ENCODE data around the gene SDK1.

Gene SDK1

DNA sequence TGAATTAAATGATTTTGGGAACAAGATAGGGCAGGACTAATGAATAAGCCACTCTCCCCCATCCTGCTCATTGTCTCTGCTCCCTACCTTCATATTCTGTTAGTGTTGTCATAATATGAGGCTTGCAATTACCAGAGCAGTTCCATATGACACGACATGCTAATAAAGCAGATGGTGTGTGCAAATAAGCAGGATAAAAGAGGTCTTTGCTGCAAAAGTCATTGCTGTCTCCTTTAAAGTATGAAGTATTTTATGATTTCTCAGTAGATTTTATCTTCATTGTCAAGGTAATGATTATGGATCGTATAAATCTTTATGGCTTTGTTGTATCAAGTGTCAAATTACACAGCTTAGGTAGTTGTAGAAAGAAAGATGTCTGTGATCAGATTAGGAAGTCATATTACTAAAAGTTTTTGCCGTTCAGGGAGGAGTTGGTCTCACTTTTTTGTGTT lies 114.8 kb downstream of the SDK1 start:
- no peak for DNase-seq

DNA sequence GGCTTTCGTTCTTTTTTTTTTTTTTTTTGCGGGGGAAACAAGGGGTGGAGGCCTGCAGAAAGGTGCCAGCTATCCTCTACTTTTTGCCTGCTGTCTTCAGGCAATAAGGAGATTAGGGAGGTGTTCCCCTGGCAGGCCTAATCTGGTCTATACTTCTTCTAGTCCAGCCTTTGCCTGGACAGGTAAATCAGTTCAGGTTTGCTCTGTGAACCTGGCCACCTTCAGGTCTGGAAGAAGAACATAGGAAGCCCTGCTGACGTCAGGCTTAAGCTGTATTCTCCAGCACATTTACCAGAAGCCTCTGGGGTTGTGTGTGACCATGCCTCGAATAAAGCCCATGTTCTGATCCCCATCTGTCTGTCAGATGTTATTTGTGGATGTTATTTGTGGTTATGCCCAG lies 115.4 kb downstream of the SDK1 start:
- no peak for DNase-seq

DNA sequence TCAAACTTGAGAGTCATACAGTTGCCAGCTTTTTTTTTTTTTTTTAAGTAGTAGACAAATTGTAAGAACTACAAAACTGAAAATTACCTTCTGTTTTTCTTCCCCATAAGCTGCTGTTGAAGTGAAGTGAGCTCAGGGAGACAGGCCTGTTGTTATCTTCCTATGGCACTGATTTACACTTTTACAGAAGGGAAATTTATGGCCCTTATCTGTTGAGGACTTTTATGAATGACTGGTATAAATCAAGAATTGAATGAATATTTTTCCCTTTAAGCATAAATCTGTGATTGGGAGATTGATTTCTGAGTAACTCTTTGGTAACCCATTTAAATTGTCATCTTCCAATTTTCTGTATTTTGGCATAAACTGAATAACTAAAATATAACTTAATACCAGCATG lies 124.0 kb downstream of the SDK1 start:
- DNase-seq, result no peak

DNA sequence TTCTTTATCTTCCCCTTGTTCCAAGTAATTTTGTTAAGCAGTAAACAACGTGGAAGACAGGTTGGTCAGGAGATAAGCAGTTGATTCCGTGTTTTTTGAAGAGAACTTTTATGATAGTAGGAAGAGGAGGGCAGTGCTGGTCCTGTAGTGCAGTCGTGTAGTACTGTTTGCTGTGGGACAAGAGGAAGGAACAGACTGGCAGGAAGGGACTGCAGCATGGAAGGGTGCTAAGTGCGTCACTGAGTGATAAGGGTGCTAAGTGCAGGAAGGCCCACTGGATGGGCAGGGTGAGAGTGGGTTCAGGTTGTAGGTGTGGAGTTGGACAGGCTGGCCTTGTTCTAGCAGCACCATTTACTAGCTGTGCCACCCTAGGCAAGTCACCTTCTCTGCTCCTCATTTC lies 125.0 kb downstream of the SDK1 start:
- DNase-seq, result no peak

DNA sequence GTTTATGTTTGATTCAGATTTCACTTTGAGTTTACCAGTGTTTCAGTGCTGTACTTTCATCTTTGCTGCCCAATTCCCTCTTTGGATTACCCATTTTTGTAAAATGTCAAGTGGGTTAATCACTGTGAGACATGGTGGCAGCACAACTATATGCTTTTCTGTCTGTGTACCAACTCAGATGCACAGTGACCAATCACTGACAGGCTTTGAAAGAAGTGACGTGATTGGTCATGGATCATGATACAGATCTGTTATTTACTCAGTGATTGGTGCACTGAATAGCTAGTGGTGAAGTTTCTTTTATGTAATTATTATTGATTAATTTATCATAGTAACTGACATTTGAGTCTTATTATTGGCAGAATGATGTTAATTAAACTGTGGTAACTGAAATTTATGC lies 126.9 kb downstream of the SDK1 start:
- DNase-seq, result no peak

DNA sequence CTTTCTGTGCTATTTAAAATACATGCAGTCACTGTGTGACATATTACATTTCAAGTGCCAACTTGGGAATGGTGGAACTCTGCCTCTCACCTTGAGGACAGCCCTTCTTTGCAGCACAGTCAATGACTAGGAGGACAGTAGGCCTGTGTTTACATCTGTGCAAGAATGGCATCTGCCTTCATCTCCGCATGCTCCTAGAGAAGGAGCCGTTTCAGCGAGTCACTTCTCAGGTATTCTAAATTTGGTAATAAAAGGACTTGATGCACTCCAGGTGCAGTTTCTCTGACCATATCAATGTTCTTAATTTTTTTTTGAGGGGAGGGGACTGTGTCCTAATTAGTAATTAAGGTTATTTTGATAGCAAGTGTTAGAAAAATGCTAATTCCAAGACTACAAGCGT lies 128.9 kb downstream of the SDK1 start:
- DNase-seq, result no peak

DNA sequence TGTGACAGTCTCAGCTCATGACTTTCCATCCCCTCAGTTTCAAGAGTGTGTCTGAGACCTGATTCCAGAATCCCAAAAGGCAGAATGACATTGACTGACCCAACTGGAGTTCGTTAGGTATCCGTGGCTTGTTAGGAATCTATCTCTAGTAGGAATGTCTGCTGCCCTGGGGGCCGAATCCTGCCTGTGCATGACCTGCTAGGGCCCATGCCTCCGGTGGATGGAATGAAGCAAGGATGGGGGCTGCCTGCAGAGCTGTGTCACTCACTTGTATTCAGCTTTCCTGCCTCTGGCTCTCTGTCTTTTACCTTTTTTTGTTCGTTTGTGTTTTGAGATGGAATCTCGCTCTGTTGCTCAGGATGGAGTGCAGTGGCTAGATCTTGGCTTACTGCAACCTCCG lies 129.5 kb downstream of the SDK1 start:
- DNase-seq, result no peak

DNA sequence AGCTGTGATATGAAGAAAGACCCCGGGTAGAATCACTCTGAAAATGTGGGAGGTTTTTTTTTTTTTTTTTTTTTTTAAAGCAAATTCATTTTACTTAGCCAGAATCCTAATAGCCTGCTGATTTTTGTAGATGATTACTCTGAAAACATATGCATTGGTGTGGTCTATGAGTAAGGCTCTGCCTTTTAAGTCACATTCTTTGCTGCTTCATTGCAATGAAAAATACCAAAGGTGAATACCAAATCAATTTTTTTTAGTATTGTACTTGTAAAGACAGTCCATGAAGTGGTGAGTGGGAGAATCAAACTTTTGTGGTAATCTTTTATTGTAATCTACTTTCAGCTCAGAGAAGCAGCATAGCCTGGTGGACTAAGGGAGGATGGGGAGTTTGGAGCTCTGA lies 130.3 kb downstream of the SDK1 start:
- no peak for DNase-seq

DNA sequence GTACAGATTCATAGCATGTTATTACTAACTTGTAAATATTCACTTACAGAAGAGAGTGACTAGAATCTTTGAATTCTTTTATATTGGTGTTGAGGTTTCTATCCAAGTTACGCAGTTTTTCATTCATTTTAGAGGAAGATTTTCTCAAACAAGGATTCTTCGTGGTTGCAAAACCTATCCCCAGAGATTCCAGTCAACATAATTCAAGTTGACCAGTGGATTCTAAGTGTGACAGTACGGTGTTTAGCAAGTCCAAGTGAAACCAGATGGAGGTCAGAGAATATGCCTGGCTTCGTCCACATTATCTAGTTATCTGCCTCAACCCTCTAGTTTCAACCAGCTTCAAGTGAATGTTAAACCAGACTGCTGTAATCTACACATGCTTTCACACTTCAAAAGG lies 131.9 kb downstream of the SDK1 start:
- no peak for DNase-seq

DNA sequence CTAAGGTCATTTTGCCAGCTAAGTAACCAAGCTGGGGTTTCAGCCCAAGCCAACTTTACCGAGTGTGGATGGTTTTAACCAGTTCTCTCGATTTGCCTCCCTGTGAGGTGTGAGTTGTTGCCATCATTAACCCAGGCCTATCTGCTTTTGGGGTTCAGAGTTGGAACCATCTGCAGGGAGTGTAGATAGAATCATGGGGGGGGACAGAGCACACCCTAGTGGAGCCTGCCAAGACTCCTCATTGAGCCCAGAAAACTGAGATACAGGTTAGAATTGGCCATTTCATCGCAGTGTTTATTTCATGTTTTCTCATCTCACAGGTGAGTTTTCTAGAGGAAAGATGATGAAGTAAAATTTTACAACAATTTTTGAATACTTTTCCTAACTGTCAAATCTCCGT lies 133.6 kb downstream of the SDK1 start:
- no peak for DNase-seq

DNA sequence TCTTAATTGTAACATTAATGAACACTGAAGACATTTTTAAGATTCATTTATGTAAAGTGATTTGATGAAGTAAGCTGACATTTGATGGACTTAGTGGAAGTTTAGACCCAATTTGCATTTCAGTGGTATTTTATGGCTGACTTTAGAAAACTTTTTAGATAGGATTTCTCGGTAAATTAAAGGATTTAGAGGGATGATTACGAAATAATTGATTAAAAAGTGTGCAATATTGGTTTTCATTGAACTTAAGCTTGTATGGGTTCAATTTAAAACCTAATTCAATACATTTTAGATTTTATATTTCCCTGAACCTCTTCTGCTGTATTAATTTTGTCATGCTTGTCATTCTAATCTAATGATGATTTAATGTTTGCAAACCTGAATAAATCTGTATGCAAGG lies 135.1 kb downstream of the SDK1 start:
- DNase-seq, result no peak

DNA sequence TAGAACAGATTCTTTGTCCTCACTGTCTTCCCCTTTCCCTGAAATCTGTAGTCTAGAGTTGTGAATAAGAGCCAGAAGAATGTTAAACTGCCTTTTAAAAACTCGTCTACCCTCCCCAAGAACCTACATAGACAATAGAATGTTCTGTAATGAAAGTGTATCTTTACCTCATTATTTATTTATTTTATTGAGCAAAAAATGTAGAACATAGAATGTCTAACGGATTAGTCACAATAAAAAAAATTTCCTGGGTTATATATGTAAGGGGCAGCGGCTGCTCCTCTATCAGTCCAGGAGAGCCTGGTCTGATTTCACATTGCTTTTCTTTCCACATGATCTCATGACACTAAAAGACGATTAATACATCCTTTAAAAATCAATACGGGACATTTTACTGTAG lies 135.7 kb downstream of the SDK1 start:
- DNase-seq, result no peak

DNA sequence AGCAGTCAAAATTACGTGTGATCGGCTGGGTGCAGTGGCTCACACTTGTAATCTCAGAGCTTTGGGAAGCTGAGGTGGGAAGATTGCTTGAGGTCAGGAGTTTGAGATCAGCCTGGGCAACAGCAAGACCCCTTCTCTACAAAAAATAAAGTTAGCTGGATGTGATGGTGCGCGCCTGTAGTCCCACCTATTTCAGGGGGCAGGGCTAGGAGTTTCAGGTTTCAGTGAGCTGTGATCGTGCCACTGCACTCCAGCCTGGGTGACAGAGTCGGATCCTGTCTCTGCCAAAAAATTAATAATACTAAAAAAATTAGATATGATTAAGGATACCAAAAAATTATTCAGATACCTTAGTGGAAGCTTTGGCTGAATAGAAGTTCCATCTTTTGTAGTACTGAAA lies 136.4 kb downstream of the SDK1 start:
- no peak for DNase-seq

DNA sequence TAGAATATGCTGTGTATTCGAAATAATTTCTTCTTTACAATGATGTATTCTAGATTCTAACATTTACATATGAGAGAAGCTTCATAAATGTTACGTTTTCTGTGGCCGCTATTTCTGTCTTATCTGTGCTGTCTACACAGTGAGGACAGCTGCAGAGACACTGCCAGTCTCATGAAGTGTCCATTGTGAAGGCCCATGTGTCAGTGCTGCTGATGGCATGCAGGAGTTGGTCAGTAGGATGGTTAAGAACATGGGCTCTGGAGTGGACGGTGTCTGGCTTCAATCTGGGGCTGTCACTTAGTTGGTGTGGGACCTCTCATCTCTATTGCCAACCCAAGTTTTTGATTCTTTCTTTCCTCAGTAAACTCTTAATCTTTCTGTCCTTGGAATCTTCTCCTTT lies 137.3 kb downstream of the SDK1 start:
- DNase-seq, result no peak

DNA sequence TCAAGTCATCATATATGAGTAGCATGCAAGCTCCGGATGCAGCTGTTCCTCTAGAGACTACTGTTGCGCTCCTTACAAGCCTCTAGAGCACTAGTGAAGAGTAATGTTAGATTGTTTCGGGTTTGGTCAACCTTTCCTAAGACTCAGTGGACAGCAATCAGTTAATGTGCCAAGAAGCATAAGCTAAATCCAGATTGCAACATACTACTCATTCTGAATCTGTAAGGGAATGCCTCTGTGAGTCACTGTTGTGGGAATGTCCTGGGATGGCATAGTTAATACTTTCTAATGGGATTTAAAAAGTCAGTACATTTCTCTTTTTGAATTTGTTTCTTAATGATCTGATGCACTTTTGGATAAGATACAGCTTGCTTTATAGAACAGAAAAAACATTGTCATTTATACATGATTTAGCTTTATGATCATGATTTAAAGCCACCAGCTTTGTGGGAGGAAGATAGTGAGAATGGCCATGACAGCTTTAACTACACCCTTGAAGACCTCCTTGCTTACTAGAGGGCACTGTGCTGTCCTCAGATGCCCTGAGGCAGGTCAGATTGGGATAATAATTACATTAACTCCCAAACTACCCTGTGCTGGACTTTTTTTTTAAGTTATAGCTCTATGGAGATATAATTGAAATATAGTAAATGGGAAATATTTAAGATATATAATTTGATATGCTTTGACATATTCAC lies 138.4 kb downstream of the SDK1 start:
- DNase-seq, result no peak

DNA sequence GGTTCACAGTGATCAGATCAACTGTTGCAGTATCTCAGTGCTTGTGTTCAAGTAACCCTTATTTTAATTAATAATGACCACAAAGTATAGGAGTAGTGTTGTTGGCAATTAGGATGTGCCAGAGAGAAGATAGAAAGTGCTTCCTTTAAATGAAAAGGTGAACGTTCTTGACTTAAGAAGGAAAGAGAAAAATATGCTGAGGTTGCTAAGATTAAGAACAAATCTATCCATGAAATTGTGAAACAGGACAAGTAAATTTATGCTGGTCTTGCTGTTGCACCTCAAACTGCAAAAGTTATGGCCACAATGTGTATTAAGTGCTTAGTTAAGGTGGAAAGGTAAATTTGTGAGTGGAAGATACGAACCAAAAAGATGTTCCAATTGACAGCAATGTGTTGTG lies 139.5 kb downstream of the SDK1 start:
- no peak for DNase-seq

DNA sequence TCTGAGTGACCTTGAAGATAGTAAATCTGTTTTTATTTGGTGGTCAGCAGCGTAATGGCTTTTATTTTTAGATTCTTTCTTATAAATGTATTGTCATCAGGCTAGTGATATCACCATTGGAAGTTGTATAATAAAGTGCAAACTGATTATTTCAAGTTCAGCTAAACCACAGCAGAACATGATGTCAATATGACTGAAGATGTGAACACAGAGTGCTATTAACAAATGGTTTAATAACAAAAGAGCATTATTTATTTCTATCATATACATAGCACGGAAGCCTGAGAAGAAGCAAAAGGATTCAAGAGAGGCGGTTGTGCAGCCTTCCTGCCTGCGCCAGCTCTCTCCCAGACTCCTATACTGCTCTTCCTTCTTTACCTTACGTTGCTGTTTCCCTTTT lies 142.7 kb downstream of the SDK1 start:
- no peak for DNase-seq

DNA sequence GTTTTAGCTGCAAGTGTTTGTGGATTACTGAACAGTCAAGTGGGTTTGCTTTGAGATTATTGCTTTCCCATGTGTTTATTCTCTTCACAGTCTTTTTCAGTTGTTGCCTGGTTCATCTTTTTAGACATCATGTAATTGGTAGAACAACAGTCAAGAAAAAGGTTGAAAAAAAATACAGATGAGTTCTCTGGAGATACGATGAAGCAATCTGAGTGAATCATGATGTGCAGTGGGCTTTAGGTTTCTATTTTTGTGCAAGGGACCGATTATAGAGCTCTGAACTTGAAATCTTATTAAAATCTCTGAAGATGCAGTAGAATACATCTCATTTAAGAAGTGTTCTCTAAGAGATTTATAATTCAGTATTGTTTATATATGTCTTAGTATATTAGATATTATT lies 145.7 kb downstream of the SDK1 start:
- peak; percentile 0 for DNase-seq

DNA sequence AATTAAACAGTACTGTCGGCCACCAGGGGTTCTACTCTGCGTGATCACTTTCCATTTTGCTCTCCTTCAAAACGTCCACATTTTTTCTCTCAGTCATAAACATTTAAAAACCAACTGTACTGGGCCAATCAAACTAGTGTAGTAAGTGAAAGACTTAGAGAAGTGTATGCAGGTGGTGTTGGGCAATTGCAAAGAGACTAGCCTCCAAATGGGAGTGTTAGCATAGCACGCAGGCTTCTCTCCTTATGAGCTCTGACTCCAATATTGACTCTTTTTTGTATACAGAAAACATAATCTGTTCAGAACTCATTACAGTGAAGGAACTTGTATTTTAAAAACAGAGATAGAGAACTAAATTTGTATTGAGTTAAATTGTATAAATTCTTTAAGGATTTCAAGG lies 150.6 kb downstream of the SDK1 start:
- no peak for DNase-seq

DNA sequence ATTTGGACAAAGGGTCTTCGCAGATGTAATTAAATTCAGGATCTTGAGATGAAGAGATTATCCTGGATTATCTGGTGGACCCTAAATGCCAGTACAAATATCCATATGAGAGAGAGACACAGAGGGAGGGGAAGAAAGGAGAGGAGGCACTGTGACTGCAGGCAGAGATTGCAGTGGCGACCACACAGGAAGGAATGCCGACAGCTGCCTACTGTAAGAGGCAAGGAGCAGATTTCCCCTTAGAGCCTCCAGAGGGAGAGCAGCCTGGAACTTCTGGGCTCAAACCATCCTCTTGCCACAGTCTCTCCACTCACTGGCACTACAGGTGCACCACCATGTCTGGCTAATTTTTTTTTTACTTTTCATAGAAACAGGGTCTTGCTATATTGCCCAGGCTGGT lies 152.3 kb downstream of the SDK1 start:
- DNase-seq, result no peak

DNA sequence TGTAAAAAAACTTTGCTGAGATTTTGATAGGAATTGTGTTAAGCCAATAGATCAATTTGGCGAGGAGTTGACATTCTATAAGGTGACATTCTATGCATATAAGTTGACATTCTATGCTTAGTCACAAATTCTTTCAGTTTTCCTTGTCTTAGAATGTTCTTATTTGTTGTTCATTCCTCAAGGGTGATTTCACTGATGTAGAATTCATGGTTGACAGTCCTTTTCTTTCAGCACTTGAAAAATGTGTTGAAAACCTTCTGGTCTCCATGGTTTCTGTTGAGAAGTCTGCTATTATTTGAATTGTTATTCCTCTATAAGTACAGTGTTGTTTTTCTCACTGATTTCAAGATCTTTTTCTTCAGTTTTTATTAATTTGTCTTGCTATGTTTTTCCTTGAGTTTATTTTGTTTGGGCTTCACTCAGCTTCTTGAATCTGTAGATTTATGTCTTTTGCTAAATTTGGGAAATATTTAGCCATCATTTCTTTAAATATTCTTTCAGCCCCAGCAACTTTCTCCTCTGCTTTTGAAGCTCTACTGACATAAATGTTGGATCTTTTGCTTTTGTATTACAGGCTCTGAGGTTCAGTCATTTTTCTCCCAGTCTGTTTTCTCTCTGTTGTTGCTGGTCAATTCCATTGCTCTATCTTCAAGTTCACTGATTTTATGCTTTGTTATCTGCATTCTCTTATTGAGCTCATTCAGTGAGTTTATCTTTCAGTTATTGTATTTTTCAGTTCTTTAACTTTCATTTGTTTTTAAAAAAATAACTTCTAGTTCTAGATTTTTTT lies 154.9 kb downstream of the SDK1 start:
- no peak for DNase-seq

DNA sequence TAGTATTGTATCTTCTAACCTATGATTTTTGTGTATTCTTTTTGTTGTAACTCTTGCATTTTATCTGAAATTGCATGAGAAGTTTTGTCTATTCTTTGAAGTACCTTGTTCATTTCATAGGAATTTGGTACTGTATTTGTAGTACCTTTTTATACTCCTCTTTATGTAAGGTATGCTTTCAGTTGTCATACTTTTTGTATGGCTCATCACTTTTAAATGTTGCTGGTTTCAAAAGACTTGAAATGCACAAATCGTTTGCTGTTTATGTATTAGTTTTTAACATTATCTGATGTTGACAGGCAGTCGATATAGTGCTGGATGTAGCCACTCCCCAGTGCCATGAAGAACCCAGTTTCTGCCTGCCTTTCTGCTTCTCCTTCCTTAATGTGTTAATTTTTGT lies 158.1 kb downstream of the SDK1 start:
- DNase-seq, result no peak

DNA sequence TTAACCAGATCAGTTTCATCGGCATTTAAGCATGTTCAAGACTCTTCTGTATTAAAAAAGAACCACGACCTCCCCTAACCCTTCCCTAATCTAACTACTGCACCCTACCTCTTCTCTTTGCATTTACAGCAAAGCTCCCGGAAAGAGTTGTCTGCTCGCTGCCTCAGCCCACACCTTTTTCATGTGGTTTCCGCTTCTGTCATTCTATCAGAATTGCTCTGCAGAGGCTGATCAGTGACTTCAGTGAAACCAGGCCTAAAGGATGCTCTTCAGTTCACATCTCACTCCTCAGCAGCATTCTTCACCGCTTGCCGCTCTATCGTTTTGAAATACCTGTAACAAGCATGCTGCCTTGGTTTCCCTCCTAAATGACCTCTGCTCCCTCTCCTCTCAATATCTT lies 160.9 kb downstream of the SDK1 start:
- no peak for DNase-seq

DNA sequence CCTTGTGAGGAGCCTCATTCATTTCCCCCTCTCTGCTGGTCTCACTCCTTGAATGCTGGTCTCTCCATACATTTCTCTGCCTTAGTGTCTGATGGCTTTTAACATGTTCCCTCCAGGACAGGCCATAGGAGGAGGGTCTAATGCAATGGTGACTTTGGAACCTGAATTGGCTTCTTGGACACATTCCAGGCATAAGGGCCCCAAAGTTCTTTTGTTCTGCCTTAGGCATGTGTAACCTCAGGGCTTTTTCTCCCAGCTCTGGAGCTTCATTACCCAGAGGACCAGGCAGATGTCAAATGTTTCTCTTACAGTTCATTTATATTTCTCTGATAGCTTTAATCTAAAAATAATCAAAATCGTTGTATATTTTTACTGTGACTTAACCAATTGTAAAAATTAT lies 162.6 kb downstream of the SDK1 start:
- DNase-seq, result no peak
